Common myeloid progenitor, CD34-positive (primary cell): ENCODE data around the gene TM6SF1.

ENCODE experiments used
- CTCF ChIA-PET: fragments of 350-600 bp; sonication (Branson Sonifier 250); formaldehyde crosslinking; loops from one replicate; lab custom pipeline; 2021; ENCODE audit warnings: antibody characterized with exemption; lab: Charles Lee
- POLR2A ChIA-PET: fragments of 350-600 bp; sonication (Branson Sonifier 250); formaldehyde crosslinking; loops from one replicate; lab custom pipeline; 2021; ENCODE audit warnings: antibody characterized with exemption; lab: Charles Lee
- DNase-seq, 3 donors: peaks; one replicate each; pipeline versions ENCODE4 v3.0.0 to v3.0.0-alpha.2; 2013
- H3K27ac ChIP-seq, 2 experiments: 1 replicate in 1 of 2; 2 replicates in 1 of 2; pipeline ENCODE4 v1.7.0; 2013; ENCODE audit warnings: inconsistent platforms in 2 of 2, low read length in 2 of 2, mild to moderate bottlenecking in 2 of 2, low read depth in 1 of 2, moderate library complexity in 1 of 2; ENCODE audit not compliant: severe bottlenecking in 2 of 2, insufficient read depth in 1 of 2, poor library complexity in 1 of 2
- H3K27me3 ChIP-seq, 5 experiments: replicated peaks in 2 of 5; 1 replicate in 3 of 5; 2 replicates in 2 of 5; pipeline versions ENCODE4 v1.6.1 to v1.7.0; 2013; ENCODE audit warnings: low read length in 4 of 5, mild to moderate bottlenecking in 2 of 5, moderate library complexity in 2 of 5, inconsistent platforms in 1 of 5; ENCODE audit not compliant: insufficient read depth in 5 of 5, control insufficient read depth in 4 of 5
- H3K36me3 ChIP-seq, 4 experiments: 1 replicate in 2 of 4; 2 replicates in 2 of 4; pipeline versions ENCODE4 v1.6.1 to v1.7.0; 2013; ENCODE audit warnings: low read length in 3 of 4, control low read depth in 1 of 4, mild to moderate bottlenecking in 1 of 4; ENCODE audit not compliant: control insufficient read depth in 4 of 4, insufficient read depth in 4 of 4
- H3K4me1 ChIP-seq, 4 experiments: 1 replicate in 3 of 4; 2 replicates in 1 of 4; pipeline versions ENCODE4 v1.6.1 to v1.7.1; 2013; ENCODE audit warnings: low read length in 3 of 4, mild to moderate bottlenecking in 3 of 4, control low read depth in 1 of 4, inconsistent platforms in 1 of 4, moderate library complexity in 1 of 4; ENCODE audit not compliant: control insufficient read depth in 4 of 4, insufficient read depth in 4 of 4; ENCODE audit errors: control extremely low read depth in 1 of 4
- H3K4me3 ChIP-seq, 7 experiments: 1 replicate in 4 of 7; 2 replicates in 3 of 7; pipeline versions ENCODE4 v1.5.1 to v1.7.0; 2013; ENCODE audit warnings: mild to moderate bottlenecking in 7 of 7, low read length in 6 of 7, moderate library complexity in 6 of 7, inconsistent platforms in 2 of 7, low read depth in 2 of 7, control low read depth in 1 of 7; ENCODE audit not compliant: insufficient read depth in 4 of 7, control insufficient read depth in 1 of 7; ENCODE audit errors: extremely low read depth in 1 of 7
- H3K9me3 ChIP-seq, 5 experiments: 1 replicate in 4 of 5; 2 replicates in 1 of 5; pipeline versions ENCODE4 v1.6.1 to v1.7.1; 2013; ENCODE audit warnings: low read length in 4 of 5, mild to moderate bottlenecking in 2 of 5, inconsistent platforms in 1 of 5, low read depth in 1 of 5, moderate library complexity in 1 of 5; ENCODE audit not compliant: control insufficient read depth in 4 of 5, insufficient read depth in 2 of 5; ENCODE audit errors: control extremely low read depth in 1 of 5
- WGBS: methylation state at CpG from one replicate; pipeline ENCODE4 v1.1.5; 2013; ENCODE audit not compliant: insufficient coverage; 5-methylcytosine and 5-hydroxymethylcytosine counted together

TM6SF1 gene

DNA sequence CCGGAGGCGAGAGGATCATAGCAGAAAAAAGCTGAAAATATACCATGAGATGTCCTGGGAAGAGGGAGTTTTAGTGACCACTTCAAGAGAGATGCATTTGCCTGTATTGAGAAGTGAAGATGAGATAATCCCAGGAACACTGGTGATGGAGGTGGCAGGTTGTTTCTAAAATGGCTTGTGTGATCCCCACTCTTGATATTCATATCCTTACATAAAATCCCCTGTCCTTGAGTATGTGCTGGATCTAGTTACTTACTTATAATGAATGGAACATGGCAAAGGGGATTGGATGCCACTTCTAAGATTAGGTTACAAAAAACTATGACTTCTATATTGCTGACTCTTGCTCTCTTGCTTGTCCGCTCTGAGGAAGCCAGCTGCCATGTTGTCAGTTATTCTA, 78.1 kb downstream of the TM6SF1 start:
- no peaks in the 10 kb centered on the region for H3K9me3 ChIP-seq
- ChIA-PET POLR2A (no interaction called here), CTCF (interaction anchor here (1.6 kb wide), 1 partner anchor 24 kb away, joined by 4 read pairs; no protein-coding TSS in a partner anchor)
- H3K4me1 ChIP-seq = no peaks in the 10 kb centered on the region
- H3K27ac ChIP-seq = no peak overlapping the region
- no peaks in the 10 kb centered on the region for H3K27me3 ChIP-seq
- no peak overlapping the region for H3K4me3 ChIP-seq
- WGBS = 100% methylated on average over 3 of the region's 3 CpGs
- no peak for DNase-seq
- H3K36me3 ChIP-seq = no peaks in the 10 kb centered on the region
